HepG2 (cell line): ENCODE results near the gene VAC14. TPM values are rescaled to one million over a fixed set of nuclear protein-coding genes. Genes with fewer than 3 reads are reported as not detected.

Source experiments
- AKNA ChIP-seq: sonication (generic); formaldehyde crosslinking; IDR thresholded peaks from 2 replicates; pipeline ENCODE4 v1.4.0; 2020; ENCODE audit warnings: missing genetic modification reagents, borderline replicate concordance
- FIP1L1 ChIP-seq: fragments of 200-400 bp; formaldehyde crosslinking; IDR thresholded peaks from 2 replicates; pipeline ENCODE4 v1.6.1; 2018; ENCODE audit warnings: low read depth, mild to moderate bottlenecking, low read length, moderate library complexity, borderline replicate concordance; ENCODE audit not compliant: insufficient read depth
- KLF12 ChIP-seq: sonication (generic); formaldehyde crosslinking; IDR thresholded peaks from 2 replicates; pipeline ENCODE4 v1.4.0; 2020; ENCODE audit warnings: missing genetic modification reagents, borderline replicate concordance
- PHF21A ChIP-seq: sonication (generic); formaldehyde crosslinking; IDR thresholded peaks from 2 replicates; pipeline ENCODE4 v1.5.0; 2020; ENCODE audit warnings: mild to moderate bottlenecking, missing genetic modification reagents
- POLR2AphosphoS2 ChIP-seq: IDR thresholded peaks from 2 replicates; pipeline ENCODE4 v1.6.1; 2011; ENCODE audit warnings: low read depth, low read length, improper control_type of control experiment
- RFXANK ChIP-seq: IDR thresholded peaks from 2 replicates; pipeline ENCODE4 v1.6.1; 2016
- SOX5 ChIP-seq: IDR thresholded peaks from 2 replicates; pipeline ENCODE4 v1.6.1; 2016; ENCODE audit warnings: borderline replicate concordance
- THAP7 ChIP-seq: sonication (generic); formaldehyde crosslinking; IDR thresholded peaks from 2 replicates; pipeline ENCODE4 v1.8.1; 2023; ENCODE audit warnings: mild to moderate bottlenecking, missing genetic modification reagents
- THAP8 ChIP-seq: sonication (generic); formaldehyde crosslinking; IDR thresholded peaks from 2 replicates; pipeline ENCODE4 v1.5.1; 2020; ENCODE audit warnings: missing genetic modification reagents, mild to moderate bottlenecking, borderline replicate concordance
- ZC3H13 ChIP-seq: sonication (generic); formaldehyde crosslinking; IDR thresholded peaks from 2 replicates; pipeline ENCODE4 v1.8.1; 2023; ENCODE audit warnings: mild to moderate bottlenecking, missing genetic modification reagents, moderate library complexity
- ZIK1 ChIP-seq: sonication (generic); formaldehyde crosslinking; IDR thresholded peaks from 2 replicates; pipeline ENCODE4 v1.5.0; 2020; ENCODE audit warnings: mild to moderate bottlenecking, low read depth, missing genetic modification reagents, borderline replicate concordance
- ZNF235 ChIP-seq: sonication (generic); formaldehyde crosslinking; IDR thresholded peaks from 2 replicates; pipeline ENCODE4 v1.8.1; 2023; ENCODE audit warnings: mild to moderate bottlenecking, missing genetic modification reagents, borderline replicate concordance
- ZNF569 ChIP-seq: sonication (generic); formaldehyde crosslinking; IDR thresholded peaks from 2 replicates; pipeline ENCODE4 v1.5.0; 2020; ENCODE audit warnings: mild to moderate bottlenecking, missing genetic modification reagents, moderate library complexity, borderline replicate concordance
- ZNF691 ChIP-seq: sonication (generic); formaldehyde crosslinking; IDR thresholded peaks from 2 replicates; pipeline ENCODE4 v1.4.0; 2020; ENCODE audit warnings: missing genetic modification reagents, low read depth, mild to moderate bottlenecking, borderline replicate concordance
- ZSCAN21 ChIP-seq: sonication (generic); formaldehyde crosslinking; IDR thresholded peaks from 2 replicates; pipeline ENCODE4 v1.8.0; 2022; ENCODE audit warnings: mild to moderate bottlenecking, missing genetic modification reagents, moderate library complexity, borderline replicate concordance
- polyA plus RNA-seq, 8 experiments: library from polyadenylated mRNA; depleted of rRNA in 3 of 8; stranded (reverse) in 7 of 8; unstranded in 1 of 8; fragments of >200 nt; fragmentation: Illumina TruSeq in 4 of 8; extraction: Trizol in 4 of 8; gene quantifications; 2 replicates each; pipeline versions ENCODE4 v1.2.1 to v1.2.3, GENCODE V29; 2011 to 2016; ENCODE audit warnings: low read depth in 4 of 8, missing spikeins in 1 of 8, mixed read lengths in 1 of 8; ENCODE audit not compliant: insufficient read depth in 1 of 8
- total RNA-seq, 5 experiments: library from RNA; depleted of rRNA; stranded (reverse); fragments of >200 nt; fragmentation: Illumina TruSeq; extraction: Trizol; gene quantifications; 2 replicates each; pipeline ENCODE4 v1.2.3, GENCODE V29; 2016; ENCODE audit warnings: low read depth in 1 of 5
- TF ChIP-seq, protein P1 (sequence below): sonication (generic); formaldehyde crosslinking; IDR thresholded peaks from 2 replicates; pipeline ENCODE4 v1.5.0; 2020; ENCODE audit warnings: missing genetic modification reagents, mild to moderate bottlenecking, borderline replicate concordance
- TF ChIP-seq, protein P2 (sequence below): sonication (generic); formaldehyde crosslinking; IDR thresholded peaks from 2 replicates; pipeline ENCODE4 v1.4.0; 2020; ENCODE audit warnings: mild to moderate bottlenecking, low read depth, missing genetic modification reagents
- TF ChIP-seq, protein P3 (sequence below): sonication (generic); formaldehyde crosslinking; IDR thresholded peaks from 2 replicates; pipeline ENCODE4 v1.5.0; 2020; ENCODE audit warnings: missing genetic modification reagents, mild to moderate bottlenecking, borderline replicate concordance

The VAC14 gene
- total and polyA plus RNA-seq, 2 of the 13 experiments (the other 11 are each of a cell fraction or from before 2014, with no cell fraction given): 23.5 to 24.6 TPM

GRCh38 chr16:70711211-70712031 is 89.5 kb downstream of the VAC14 start (continued):
- TF ChIP-seq, protein P1, sequence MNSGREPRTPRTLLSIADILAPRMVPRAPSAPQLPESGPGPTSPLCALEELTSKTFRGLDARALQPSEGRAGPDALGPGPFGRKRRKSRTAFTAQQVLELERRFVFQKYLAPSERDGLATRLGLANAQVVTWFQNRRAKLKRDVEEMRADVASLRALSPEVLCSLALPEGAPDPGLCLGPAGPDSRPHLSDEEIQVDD (CRISPR knock-in tag): peak; percentile 59; the same call in 1 of the 2 replicates
- peak; percentile 69; the same call in 1 of the 2 replicates for TF ChIP-seq SOX5 (CRISPR knock-in tag)
- TF ChIP-seq ZIK1 (CRISPR knock-in tag): 0 out of 2 replicates have a peak, but pooled peaks have one; percentile 65
- TF ChIP-seq, protein P2, sequence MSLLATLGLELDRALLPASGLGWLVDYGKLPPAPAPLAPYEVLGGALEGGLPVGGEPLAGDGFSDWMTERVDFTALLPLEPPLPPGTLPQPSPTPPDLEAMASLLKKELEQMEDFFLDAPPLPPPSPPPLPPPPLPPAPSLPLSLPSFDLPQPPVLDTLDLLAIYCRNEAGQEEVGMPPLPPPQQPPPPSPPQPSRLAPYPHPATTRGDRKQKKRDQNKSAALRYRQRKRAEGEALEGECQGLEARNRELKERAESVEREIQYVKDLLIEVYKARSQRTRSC (CRISPR knock-in tag): no peak
- peak; percentile 29; the same call in 1 of the 2 replicates for TF ChIP-seq KLF12 (CRISPR knock-in tag)
- TF ChIP-seq FIP1L1: no peak
- peak; percentile 73 for TF ChIP-seq ZSCAN21 (CRISPR knock-in tag)
- 0 out of 2 replicates have a peak, but pooled peaks have one; percentile 24 for TF ChIP-seq ZNF235 (CRISPR knock-in tag)
- TF ChIP-seq RFXANK: 0 out of 2 replicates have a peak, but pooled peaks have one; percentile 45
- TF ChIP-seq PHF21A (CRISPR knock-in tag): peak; percentile 96
- TF ChIP-seq, protein P3, sequence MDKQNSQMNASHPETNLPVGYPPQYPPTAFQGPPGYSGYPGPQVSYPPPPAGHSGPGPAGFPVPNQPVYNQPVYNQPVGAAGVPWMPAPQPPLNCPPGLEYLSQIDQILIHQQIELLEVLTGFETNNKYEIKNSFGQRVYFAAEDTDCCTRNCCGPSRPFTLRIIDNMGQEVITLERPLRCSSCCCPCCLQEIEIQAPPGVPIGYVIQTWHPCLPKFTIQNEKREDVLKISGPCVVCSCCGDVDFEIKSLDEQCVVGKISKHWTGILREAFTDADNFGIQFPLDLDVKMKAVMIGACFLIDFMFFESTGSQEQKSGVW: no peak
- TF ChIP-seq AKNA: no peak; the same call in 1 of the 2 replicates
- no peak for TF ChIP-seq ZNF569 (CRISPR knock-in tag)
- no peak for TF ChIP-seq THAP8 (CRISPR knock-in tag)
- TF ChIP-seq ZC3H13: no peak
- TF ChIP-seq ZNF691: peak; percentile 77
- TF ChIP-seq POLR2AphosphoS2: no peak
- TF ChIP-seq THAP7 (CRISPR knock-in tag): peak; percentile 72; the same call in 1 of the 2 replicates
